Activated CD4-positive, alpha-beta T cell treated with anti-CD3 and anti-CD28 coated beads, Interleukin-2, amount 50 U/mL, for 4 hours (primary cell): Measurements from ENCODE around the gene FBXO41.

Experiments
- DNase-seq, 2 experiments: peaks; one replicate each; pipeline ENCODE4 v3.0.0-alpha.2; 2020

The FBXO41 gene

DNA sequence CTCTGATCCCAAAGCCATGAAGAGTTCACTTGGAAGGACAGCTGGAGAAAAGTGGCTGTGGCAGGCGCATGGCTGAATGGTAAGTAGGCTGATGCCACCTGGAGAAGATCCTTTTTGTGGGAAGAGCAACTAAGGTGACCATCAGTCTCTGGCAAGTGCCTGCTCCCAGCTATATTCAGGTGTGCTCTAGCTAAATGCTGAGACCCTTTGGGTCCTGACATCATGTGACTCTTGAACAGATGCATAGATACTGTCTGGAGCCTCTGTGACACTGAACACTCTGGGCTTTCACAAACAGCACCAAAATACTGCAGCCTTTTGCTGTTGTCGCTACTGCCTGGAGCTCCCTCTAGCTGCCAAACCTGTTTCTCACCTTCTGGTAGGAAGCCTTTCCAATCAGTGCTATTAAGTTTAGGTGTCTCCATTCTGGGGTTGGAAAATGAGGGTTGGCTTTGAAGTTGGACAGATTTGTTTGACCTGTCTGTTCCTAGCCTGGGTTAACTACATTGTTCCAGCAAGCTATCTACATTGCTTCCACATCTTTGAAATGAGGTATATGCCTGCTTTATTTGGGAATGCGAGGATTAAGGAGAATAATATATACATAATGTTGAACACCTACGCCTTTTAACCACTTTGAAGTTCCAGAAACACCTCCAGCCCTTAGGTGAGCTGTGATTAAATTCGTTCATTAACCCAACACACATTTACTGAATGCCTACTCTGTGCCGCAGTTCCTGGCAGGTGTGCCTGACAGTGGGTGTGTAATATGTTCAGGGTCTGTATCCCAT lies 6.0 kb upstream of the FBXO41 start:
- DNase-seq: peak; percentile 48 to 55

DNA sequence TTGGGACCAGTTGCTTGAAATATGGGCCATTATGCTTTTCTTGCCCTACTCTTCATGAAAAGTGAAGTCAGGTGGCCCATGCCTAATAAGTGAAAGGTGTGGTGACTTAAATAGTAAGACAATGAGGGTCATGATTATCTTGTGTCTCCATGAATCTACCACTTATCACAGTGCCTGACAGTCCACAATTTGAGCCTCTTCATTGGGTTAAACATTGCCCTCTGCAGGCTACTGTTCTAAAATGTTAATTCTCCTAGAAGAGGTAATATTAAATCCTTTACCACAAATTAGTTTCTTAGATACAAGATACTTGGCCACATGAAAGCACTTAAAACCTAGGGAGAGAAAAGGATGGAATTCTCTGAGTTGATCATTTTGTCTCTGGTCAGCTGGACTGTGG lies 5.0 kb upstream of the FBXO41 start:
- DNase-seq: no peak

DNA sequence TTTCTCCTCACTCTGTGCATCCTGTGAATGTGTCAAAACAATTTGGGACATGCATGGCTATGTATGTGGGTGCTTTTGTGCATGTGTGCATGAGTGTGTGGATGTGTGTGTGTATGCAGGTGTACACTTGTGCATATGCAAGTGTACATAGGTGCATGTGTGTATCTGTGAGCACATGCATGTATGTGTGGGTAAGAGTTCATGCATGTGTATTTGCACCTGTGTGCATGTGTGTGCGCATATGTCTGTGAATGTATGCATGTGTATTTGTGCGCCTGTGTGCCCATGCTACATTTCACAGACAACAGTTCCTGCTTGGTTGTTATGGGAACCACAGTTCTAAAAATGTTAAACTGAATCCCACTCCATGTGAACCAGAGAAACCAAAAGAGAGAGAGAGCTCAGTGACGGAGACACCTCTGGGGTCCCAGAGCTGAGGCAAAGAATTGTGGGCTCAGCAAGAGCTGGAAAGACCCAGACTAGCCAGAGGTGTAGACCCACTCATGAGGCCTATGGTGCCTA lies 1.9 kb upstream of the FBXO41 start:
- no peak for DNase-seq

DNA sequence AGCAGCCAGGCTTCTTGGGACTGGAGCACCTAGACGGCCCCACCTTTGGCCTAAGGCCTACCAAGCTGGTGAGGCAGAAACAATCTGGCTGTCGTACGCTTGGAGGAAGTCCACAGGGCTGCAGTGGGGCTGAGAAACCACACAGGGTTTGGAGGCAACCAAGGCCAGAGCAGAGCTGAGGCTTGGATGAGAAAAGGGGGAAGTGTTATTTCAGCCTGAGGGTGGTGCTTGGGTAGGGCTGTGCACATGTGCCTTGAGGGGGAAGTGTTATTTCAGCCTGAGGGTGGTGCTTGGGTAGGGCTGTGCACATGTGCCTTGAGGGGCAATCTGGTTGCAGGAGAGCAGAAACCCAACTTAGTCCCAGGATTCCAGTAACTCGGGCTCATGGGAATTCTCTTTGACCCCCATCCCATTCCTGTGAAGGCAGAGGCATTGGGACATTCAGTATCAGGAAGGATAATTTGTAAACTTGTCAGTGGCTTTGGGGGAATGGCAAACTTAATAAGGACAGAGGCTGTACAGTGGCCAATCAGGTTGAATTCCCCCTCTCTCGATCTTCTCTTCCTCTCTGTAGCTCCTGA lies 971 bp upstream of the FBXO41 start:
- no peak for DNase-seq

DNA sequence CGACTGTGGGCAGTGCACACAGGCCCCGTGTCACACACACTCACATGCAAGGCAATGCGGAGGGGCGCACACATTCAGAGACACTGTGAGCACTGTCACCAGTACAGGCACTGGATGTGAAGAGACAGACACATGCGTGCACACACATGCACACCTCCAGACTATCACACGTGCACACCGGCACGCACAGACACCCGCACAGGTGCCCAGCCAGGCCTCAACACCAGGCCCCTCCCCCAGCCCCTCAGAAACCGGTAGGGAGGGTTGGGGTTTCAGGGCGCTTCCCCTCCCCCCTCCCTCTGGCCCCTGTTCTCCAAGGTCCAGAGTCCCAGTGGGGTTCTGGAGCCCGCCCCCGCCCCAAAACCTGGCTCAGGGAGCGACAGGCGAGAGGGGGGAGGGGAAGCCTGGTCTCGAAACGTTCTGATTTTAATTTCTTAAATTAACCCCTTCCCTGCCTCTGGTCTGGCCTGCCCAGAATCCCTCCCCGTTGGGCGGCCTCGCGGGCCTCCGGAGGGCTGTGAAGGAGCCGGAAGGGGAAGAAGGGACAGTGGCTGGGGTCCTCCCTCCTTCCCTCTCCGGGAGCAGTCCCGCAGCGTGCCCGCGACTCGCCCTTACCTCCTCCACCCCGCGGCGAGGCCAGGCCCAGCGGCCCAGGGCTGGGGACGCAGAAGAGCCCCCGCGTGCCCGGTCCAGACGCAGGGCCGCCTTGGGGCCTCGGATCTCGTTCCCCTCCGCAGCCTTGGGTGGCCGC lies 558 bp downstream of the FBXO41 start:
- DNase-seq: no peak

DNA sequence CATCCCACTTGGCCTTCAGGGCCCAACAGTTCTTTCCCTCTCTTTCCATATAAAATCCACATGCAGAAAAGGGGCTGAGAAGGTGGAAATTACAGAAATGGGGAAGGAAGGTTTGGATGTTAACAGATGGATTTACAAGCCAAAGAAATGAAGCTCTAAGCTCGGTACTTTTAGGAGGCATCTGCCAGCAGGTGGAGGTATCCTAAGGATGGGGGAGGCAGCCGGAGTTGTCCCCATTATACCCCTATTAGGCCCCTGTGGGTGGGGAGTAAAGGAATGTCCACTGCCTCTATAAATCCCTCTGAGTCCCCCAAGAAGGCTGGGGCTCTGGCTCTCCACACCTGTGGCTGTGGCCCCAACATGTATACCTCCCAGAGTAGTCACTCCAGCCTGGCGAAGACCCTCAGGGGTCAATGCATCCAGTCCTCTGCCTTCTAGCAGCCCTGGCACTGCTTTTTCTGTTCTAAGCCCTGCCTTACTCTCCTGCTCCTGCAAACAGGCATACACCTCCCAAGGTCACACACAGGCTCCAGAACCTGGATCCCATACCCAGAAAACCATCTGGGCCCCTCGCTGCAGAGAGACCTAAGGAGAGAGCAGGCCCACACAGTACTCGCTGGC lies 1.2 kb downstream of the FBXO41 start:
- no peak for DNase-seq

DNA sequence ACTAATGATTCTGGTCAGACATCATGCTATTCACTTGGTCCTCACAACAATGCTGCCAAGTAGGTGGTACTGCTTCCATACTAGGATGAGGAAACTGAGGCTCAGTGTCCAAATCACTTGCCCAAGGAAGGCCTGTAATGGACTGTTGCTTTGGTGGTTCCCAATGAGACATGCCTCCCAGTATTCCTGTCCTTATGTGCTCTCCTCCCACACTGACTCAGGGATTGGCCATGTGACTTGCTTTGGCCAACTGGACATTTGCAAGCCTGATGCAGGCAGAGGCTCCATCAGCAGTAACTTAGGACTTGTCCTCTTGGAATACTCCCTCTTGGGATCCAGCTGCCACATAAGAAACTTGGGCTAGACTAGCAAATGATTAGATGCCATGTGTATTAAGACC lies 3.0 kb downstream of the FBXO41 start:
- no peak for DNase-seq

DNA sequence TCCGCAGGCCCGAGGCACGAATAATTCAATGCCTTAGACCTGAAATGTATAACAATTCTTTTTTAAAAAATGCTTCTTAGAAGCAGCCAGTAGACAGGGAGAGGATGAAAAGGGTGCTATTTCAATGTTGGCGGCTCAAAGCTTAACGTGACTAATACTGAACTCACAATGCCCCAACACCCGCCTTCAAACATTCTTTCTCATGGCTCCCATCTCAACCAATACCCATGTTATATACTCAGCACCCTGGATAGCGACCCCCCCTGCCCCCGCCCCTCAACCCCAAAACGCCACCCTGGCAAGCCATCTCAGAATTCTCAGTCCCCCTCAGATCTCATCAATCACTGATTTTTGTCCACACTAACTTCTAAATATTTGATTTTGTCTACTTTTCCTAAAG lies 4.4 kb downstream of the FBXO41 start:
- DNase-seq: no peak

DNA sequence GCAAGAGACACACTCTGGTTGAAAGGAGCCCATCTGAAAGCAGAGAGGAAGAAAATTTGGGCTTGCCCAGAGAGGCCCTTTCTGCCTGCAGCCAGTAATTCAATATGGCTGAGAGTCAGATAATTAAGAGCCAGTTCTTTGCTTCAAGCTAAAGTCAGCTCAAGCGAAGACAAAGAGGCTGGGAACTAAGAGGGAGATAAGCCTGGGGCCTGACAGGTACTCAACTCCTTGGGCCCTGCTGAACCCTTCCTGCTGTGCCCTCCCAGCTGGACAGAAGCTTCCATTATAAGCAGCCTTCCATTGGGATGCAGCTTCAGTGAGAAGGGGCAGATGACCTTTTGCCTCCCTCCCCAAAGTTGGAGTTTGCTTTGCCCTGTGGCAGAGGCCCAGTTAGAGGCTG lies 12.0 kb downstream of the FBXO41 start:
- DNase-seq: no peak

DNA sequence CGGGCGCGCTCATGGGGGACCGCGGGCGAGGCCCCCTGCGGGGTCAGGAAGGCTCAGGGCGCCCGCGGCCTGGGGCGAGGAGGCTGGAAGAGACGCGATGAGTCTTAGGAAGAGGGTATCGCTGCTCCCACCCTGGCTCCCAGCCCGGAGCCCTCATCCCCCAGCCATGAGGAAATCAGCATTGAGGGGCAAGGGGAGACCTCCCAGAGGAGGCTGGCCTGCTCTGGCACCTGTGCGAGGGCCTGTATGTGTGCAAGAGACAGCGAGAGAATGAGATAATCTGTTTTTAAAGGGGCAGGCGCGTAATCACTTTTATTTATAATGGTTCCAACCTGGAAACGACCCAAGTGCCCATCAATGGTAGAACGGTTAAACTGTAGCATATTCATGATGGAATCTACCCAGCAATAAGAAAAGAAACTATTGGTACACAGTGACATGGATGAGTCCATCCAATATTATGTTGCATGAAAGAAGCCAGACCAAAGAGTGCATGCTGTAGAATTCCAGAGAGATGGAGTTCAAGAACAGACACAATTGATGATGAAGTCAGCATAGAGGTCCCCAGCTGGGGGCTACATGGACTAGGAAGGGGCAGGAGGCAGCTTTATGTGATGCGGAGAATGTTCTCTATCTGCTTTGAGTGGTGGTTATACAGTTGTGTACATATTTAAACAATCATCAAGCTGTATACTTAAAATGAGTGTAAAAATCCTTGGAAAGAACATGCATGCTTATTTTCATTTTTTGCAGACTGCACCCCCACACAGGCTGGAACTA lies 14.4 kb downstream of the FBXO41 start:
- DNase-seq: no peak

DNA sequence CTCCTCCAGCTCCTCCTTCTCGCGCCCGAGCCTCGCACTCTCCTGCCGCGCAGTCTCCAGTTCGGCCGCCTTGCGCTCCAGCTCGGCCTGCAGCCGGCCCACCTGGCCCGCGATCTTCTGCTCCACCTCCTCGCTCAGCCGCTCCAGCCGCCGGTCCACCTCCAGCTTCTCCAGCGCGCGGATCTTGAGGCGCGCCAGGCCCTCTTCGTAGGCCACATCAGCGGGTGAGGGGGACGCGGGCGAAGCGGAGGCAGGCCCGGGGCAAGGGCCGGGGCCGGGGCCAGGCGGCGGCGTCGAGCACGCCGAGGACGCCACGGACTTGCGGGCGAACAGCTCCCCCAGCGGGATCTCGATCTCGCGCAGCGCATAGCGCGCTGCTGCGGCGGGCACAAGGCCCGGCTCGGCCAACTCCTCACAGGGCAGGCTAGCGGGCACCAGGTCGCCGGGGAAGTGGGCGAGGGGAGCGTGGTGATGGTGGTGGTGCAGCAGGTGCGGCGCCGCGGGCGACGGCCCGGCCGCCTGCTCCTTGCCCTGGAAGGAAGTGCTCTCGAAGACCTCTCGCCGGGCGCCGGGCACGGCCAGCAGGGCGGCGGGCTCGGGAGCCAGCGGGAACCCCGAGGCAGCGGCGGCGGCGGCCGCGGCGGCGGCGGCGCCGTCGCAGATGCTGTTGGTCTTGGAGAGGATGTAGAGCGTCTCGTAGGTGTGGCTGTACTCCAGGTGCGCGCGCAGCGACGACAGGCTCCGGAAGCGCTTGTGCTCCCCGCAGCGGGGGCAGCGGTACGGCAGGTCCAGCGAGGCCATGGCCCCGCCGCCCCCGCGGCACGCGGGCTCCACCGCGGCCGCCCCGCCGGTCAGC lies 15.2 kb downstream of the FBXO41 start:
- peak; percentile 66 for DNase-seq

DNA sequence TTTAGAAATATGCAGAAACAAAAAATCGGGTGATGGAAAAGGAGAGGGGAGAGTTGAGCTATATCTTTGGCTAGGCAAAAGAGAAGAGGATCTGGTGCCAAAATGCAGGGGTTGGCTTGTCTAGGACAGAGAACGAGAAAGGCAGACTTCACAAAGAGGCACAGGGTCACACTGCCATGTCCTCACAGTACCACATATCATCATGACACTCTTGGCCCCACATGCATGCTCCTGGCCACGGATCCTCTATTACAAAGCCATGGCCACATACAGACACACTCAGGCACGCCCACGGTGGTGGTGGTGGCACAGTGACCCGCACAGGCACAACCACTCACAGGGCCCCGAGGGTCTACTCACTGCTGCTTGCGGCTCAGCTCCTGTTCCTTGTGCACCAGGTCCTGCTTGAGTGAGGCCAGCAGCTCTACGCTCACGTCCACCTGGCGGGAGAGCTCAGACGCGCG lies 15.9 kb downstream of the FBXO41 start:
- no peak for DNase-seq

DNA sequence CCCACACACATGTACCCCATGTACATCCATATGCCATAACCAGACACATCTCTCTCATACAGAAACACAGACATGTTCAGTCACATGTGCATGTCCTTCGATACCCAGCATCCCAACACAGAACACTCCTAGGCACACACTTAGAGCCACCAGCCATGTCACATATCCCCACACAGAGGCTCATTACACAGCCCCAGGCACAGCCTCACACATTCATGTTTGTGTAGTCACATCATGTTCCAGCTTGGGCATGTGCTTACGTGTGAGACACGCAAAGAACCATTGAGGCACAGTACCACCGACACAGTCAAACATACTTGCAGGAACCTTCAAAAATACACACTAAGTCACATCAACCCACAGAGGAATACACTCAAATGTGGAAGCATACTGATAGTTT lies 17.3 kb downstream of the FBXO41 start:
- no peak for DNase-seq

DNA sequence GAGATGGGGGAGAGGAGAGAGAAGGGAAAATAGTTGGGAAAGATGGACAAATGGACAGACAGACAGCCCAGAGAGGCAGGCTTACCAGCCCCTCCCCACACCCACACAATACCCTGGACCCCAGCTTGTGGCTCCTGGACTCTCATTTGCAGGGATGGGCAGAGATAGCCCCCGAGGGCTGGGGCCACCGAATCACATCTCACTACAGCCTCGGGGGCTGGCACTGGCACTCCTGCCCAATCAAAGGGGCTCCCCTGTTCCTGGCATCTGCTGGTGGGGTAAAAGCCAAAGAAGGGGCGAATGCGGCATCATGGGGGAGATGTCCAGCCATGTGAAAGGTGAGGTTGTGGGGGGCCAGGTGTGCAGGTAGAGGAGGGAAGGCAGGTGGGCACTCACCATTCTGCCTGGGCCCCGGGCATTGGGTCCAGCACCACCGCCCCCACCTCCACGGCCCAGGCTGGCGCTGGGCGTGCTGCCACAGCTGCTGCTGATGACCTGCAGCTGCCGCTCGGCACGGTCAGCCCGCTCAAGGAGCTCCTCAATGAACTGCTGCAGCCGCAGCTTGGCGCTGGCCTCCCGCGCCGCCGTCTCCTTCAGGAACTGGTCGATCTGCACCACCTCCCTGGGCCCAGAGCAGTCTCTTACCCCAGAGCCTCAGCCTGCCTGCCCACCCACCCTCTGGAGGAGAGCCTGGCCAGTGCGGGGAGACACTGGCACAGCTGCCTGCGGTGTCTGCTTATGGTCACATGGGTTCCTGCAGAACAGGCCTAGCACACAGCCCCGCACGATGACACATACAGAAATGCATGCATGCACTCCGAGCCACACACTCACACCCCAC lies 18.0 kb downstream of the FBXO41 start:
- DNase-seq: no peak

DNA sequence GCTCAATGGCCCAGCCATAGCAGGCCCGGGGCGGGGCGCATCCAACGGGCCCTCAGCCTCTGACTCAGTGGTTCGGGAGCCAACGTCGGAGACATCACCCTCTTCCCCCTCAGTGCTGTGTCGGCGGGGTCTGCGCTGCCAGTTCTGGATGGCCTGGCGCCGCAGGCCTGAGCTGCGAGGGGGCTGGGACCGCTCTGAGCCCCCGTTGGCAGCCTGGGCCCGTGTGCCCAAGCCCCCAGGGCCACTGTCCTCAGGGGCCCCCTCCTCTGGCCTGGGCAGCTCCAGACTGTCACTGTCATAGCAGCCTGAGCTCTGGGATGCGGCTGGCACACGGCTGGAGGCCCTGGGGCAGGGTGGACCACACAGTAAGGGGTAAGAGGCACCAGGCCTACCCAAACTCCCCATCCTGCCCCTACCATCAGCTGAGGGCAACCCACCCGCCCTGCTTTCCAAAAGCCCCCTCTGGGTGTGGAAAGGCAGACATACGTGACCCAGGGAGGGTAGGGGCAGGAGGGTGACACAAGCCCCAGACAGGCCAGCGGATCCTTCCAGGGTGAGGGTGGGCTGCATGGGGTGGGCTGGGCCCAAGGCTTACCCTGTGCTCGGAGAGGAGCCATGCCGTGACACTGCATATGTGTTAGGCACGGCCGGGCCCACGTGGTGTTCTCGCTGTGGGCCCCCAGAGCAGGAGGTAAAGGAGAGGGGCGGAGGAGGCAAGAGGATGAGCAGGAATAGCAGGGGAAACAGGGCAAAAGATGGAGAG lies 18.8 kb downstream of the FBXO41 start:
- no peak for DNase-seq

DNA sequence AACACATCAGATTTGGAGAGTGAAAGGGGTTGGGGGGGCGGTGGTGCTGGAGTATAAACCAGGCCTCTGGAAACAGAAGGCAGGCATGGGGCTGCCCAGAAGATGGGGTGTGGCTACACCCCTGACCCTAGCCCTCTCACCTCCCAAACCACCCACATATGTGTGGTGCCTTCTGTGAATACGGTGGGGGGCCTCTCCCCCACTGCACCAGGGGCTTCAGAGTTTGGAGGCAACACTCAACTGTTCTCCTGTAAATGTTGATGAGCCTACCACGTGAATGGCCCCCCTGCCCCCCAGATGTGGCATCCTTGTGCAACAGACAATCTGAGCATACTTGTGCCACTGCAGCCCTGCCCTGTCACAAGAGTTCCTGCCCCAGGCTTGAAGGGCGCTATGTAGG lies 19.5 kb downstream of the FBXO41 start:
- no peak for DNase-seq

DNA sequence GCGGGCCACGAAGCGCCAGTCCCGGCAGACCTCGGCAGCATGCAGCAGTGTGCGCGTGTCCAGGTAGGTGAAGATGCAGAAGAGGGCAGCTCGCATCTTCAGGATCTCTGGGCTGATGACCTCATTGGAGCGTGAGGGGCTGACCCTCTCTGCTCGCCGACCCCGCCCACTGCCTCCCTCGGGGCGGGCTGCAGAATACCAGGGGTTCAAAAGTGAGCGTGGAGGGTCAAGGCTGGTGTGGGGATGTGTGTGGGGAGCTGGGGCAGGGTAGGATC lies 20.0 kb downstream of the FBXO41 start:
- DNase-seq: no peak

DNA sequence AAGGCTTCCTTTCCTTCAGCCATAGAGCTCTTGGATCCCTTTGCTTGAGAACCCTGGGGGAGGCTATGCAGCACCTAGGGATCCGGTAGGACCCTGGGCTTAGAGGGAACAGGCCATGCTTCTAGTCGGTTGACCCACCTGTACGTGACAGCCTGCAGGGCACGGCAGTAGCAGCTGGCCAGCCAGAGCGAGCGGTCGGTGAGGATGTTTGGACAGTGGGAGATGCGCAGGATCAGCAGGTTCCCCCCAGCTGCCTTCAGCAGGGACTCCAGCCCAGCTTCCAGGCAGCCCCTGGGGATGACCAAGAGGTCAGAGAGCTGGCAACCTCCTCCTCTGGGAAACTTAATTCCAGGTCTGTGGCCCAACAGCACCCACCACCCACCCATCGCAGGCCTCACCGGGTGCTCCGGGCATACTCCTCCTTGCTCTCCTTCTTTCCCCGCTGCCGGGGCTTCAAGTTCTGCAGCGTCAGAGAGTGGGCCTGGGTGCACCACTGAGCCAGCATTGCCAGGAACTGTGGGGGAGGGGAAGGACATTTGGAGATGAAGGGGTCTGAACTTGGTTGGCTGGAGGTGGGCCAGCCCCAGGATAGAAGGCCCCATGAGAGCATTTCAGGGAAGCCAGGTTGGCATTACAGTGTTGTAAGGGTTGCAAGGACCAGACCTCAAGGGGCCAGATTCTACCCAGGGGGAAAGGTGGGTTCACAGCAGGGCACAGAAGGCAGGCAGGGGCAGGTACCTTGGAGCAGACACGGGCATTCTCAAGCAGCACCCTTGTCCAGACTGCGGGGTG lies 20.5 kb downstream of the FBXO41 start:
- no peak for DNase-seq
